H9 (cell line): ENCODE data around the gene SLC17A9. TPM values are rescaled to one million over a fixed set of nuclear protein-coding genes. Genes with fewer than 3 reads are reported as not detected.

ENCODE experiments used
- DNase-seq: peaks from one replicate; pipeline ENCODE4 v3.0.0-alpha.2; 2017
- H2AFZ ChIP-seq: one replicate; pipeline ENCODE4 v1.6.1; 2013; ENCODE audit warnings: mild to moderate bottlenecking, low read length, control low read depth, moderate library complexity
- H2AK5ac ChIP-seq: 2 replicates; pipeline ENCODE4 v1.6.1; 2013; ENCODE audit warnings: low read length, control low read depth, mixed read lengths; ENCODE audit not compliant: insufficient read length
- H2BK120ac ChIP-seq: one replicate; pipeline ENCODE4 v1.6.1; 2013; ENCODE audit warnings: low read depth, mild to moderate bottlenecking, low read length, control low read depth, inconsistent platforms; ENCODE audit not compliant: poor library complexity, severe bottlenecking
- H2BK12ac ChIP-seq: 2 replicates; pipeline ENCODE4 v1.6.1; 2013; ENCODE audit warnings: low read length, control low read depth, mixed read lengths, low read depth; ENCODE audit not compliant: insufficient read length
- H2BK15ac ChIP-seq: 2 replicates; pipeline ENCODE4 v1.6.1; 2013; ENCODE audit warnings: low read depth, low read length, control low read depth
- H2BK20ac ChIP-seq: one replicate; pipeline ENCODE4 v1.6.1; 2013; ENCODE audit warnings: low read depth, mild to moderate bottlenecking, low read length, control low read depth, inconsistent platforms; ENCODE audit not compliant: poor library complexity, severe bottlenecking
- H2BK5ac ChIP-seq: 2 replicates; pipeline ENCODE4 v1.6.1; 2013; ENCODE audit warnings: low read length, control low read depth, mixed read lengths; ENCODE audit not compliant: insufficient read length
- H3K14ac ChIP-seq: 2 replicates; pipeline ENCODE4 v1.6.1; 2013; ENCODE audit warnings: low read length, control low read depth; ENCODE audit not compliant: insufficient read depth
- H3K18ac ChIP-seq: 2 replicates; pipeline ENCODE4 v1.6.1; 2013; ENCODE audit warnings: low read depth, mild to moderate bottlenecking, mixed read lengths, low read length, control low read depth; ENCODE audit not compliant: insufficient read length
- H3K23ac ChIP-seq: 2 replicates; pipeline ENCODE4 v1.6.1; 2013; ENCODE audit warnings: low read length, control low read depth, mixed read lengths, low read depth; ENCODE audit not compliant: insufficient read length
- H3K23me2 ChIP-seq: 2 replicates; pipeline ENCODE4 v1.6.1; 2013; ENCODE audit warnings: low read depth, mild to moderate bottlenecking, mixed read lengths, low read length, control low read depth; ENCODE audit not compliant: insufficient read length, poor library complexity, severe bottlenecking
- H3K27ac ChIP-seq: 2 replicates; pipeline ENCODE4 v1.5.1; 2013; ENCODE audit warnings: low read length, control low read depth, mixed read lengths, low read depth; ENCODE audit not compliant: insufficient read length
- H3K27me3 ChIP-seq: 2 replicates; pipeline ENCODE4 v1.6.1; 2013; ENCODE audit warnings: low read length, control low read depth, inconsistent platforms; ENCODE audit not compliant: insufficient read depth
- H3K4ac ChIP-seq: 2 replicates; pipeline ENCODE4 v1.6.1; 2013; ENCODE audit warnings: low read depth, mild to moderate bottlenecking, control low read depth, inconsistent platforms, low read length, moderate library complexity
- H3K4me1 ChIP-seq: 2 replicates; pipeline ENCODE4 v1.6.1; 2013; ENCODE audit warnings: low read length, control low read depth, inconsistent platforms; ENCODE audit not compliant: insufficient read depth
- H3K4me2 ChIP-seq: 2 replicates; pipeline ENCODE4 v1.6.1; 2013; ENCODE audit warnings: low read length, control low read depth, mixed read lengths; ENCODE audit not compliant: insufficient read length, insufficient read depth
- H3K56ac ChIP-seq: 2 replicates; pipeline ENCODE4 v1.6.1; 2013; ENCODE audit warnings: low read depth, mild to moderate bottlenecking, mixed read lengths, low read length, control low read depth; ENCODE audit not compliant: insufficient read length
- H3K79me1 ChIP-seq: 2 replicates; pipeline ENCODE4 v1.6.1; 2013; ENCODE audit warnings: low read depth, mild to moderate bottlenecking, moderate library complexity, low read length, control low read depth, inconsistent platforms; ENCODE audit not compliant: insufficient read depth, poor library complexity, severe bottlenecking
- H3K79me2 ChIP-seq: 2 replicates; pipeline ENCODE4 v1.6.1; 2013; ENCODE audit warnings: low read length, control low read depth, inconsistent platforms; ENCODE audit not compliant: insufficient read depth
- H3K9ac ChIP-seq: 2 replicates; pipeline ENCODE4 v1.6.1; 2013; ENCODE audit warnings: low read length, control low read depth, mixed read lengths; ENCODE audit not compliant: insufficient read length; ENCODE audit errors: extremely low read depth
- H3K9me3 ChIP-seq: one replicate; pipeline ENCODE4 v1.6.1; 2013; ENCODE audit warnings: low read depth, low read length, inconsistent platforms; ENCODE audit not compliant: control insufficient read depth
- H3T11ph ChIP-seq: one replicate; pipeline ENCODE4 v1.6.1; 2013; ENCODE audit warnings: mild to moderate bottlenecking, low read length, control low read depth, inconsistent platforms
- H4K20me1 ChIP-seq: one replicate; pipeline ENCODE4 v1.6.1; 2013; ENCODE audit not compliant: control insufficient read depth, insufficient read length, insufficient read depth
- H4K5ac ChIP-seq: 2 replicates; pipeline ENCODE4 v1.6.1; 2013; ENCODE audit warnings: low read depth, mild to moderate bottlenecking, mixed read lengths, low read length, control low read depth; ENCODE audit not compliant: insufficient read length
- H4K8ac ChIP-seq: replicated peaks from 2 replicates; pipeline ENCODE4 v1.6.1; 2013; ENCODE audit warnings: low read length, control low read depth, mixed read lengths, low read depth; ENCODE audit not compliant: insufficient read length
- H4K91ac ChIP-seq: 2 replicates; pipeline ENCODE4 v1.6.1; 2013; ENCODE audit warnings: low read depth, mild to moderate bottlenecking, moderate library complexity, mixed read lengths, low read length, control low read depth; ENCODE audit not compliant: insufficient read length
- H3K27ac Mint-ChIP-seq, 3 experiments: 2 replicates in 2 of 3; 3 replicates in 1 of 3; pipeline ENCODE4 v1.8.0; 2020 to 2021; ENCODE audit warnings: mixed read lengths in 3 of 3, mild to moderate bottlenecking in 1 of 3, moderate library complexity in 1 of 3
- H3K27me3 Mint-ChIP-seq: 2 replicates; pipeline ENCODE4 v1.8.0; 2021; ENCODE audit warnings: low read depth, mild to moderate bottlenecking, moderate library complexity, mixed read lengths
- H3K36me3 Mint-ChIP-seq, 3 experiments: 2 replicates in 2 of 3; 3 replicates in 1 of 3; pipeline ENCODE4 v1.8.0; 2020 to 2021; ENCODE audit warnings: low read depth in 3 of 3, mixed read lengths in 3 of 3; ENCODE audit not compliant: insufficient read depth in 1 of 3
- H3K4me1 Mint-ChIP-seq, 2 experiments: 2 replicates each; pipeline ENCODE4 v1.8.0; 2020; ENCODE audit warnings: mixed read lengths in 2 of 2
- H3K4me3 Mint-ChIP-seq, 2 experiments: 2 replicates in 1 of 2; 3 replicates in 1 of 2; pipeline ENCODE4 v1.8.0; 2020 to 2021; ENCODE audit warnings: mild to moderate bottlenecking in 2 of 2, mixed read lengths in 2 of 2, moderate library complexity in 1 of 2
- H3K9me3 Mint-ChIP-seq, 2 experiments: 2 replicates in 1 of 2; 3 replicates in 1 of 2; pipeline ENCODE4 v1.8.0; 2020; ENCODE audit warnings: mild to moderate bottlenecking in 2 of 2, mixed read lengths in 2 of 2, moderate library complexity in 1 of 2
- CTCF ChIP-seq: fragments of 200-600 bp; sonication (generic); conservative IDR thresholded peaks from 3 replicates; pipeline ENCODE4 v1.8.0; 2021; ENCODE audit warnings: antibody characterized with exemption, mild to moderate bottlenecking
- WGBS: extraction: QIAGEN DNeasy Blood & Tissue Kit; methylation state at CpG from one replicate; pipeline ENCODE4 v1.1.7; 2013; ENCODE audit warnings: missing lambda C conversion rate, low lambda C conversion rate, mixed read lengths; ENCODE audit not compliant: insufficient read length; ENCODE audit errors: extremely low coverage; 5-methylcytosine and 5-hydroxymethylcytosine counted together
- total RNA-seq: library from RNA; stranded (reverse); gene quantifications from 2 replicates; pipeline ENCODE4 v1.2.1, GENCODE V29; 2021

Gene SLC17A9
- total RNA-seq, 1 experiment from 2014 or later, result 20.9 TPM

GRCh38 chr20:62966212-62967148 is 14.0 kb downstream of the SLC17A9 start:
- DNase-seq, result no peak
- no peak overlapping the region for H2BK15ac ChIP-seq
- no peak overlapping the region for H2BK5ac ChIP-seq
- TF ChIP-seq CTCF, result no peak
- no peaks in the 10 kb centered on the region for H3K79me2 ChIP-seq
- WGBS, result no CpG with 5 or more reads among the region's 27 CpGs
- no peak overlapping the region for H2AK5ac ChIP-seq
- H3K27ac ChIP-seq, result no peak overlapping the region
- no peak overlapping the region for H3K4ac ChIP-seq
- no peak overlapping the region for H3T11ph ChIP-seq
- H3K36me3 Mint-ChIP-seq, result peaks cover 0 to 14% (median 0%) of the 10 kb centered on the region in 3 experiments; a peak in 2 of 7 replicates
- H2BK20ac ChIP-seq, result no peak overlapping the region
- peaks cover 8% of the 10 kb centered on the region for H3K27me3 Mint-ChIP-seq
- no peak overlapping the region for H4K91ac ChIP-seq
- H3K23ac ChIP-seq, result no peak overlapping the region
- no peak overlapping the region for H3K4me2 ChIP-seq
- H3K4me1 ChIP-seq, result no peaks in the 10 kb centered on the region
- H2BK120ac ChIP-seq, result no peak overlapping the region
- no peak overlapping the region; a peak in 1 of 5 replicates for H3K4me3 Mint-ChIP-seq
- H3K27me3 ChIP-seq, result no peaks in the 10 kb centered on the region
- H3K14ac ChIP-seq, result no peak overlapping the region
- H4K20me1 ChIP-seq, result no peaks in the 10 kb centered on the region
- H3K23me2 ChIP-seq, result no peaks in the 10 kb centered on the region
- H3K18ac ChIP-seq, result no peak overlapping the region
- no peaks in the 10 kb centered on the region for H3K79me1 ChIP-seq
- H2AFZ ChIP-seq, result no peak overlapping the region
- no peak overlapping the region for H2BK12ac ChIP-seq
- H3K9ac ChIP-seq, result no peak overlapping the region
- H3K27ac Mint-ChIP-seq, result no peak overlapping the region
- no peaks in the 10 kb centered on the region for H3K9me3 ChIP-seq
- H3K4me1 Mint-ChIP-seq, result peaks cover 3% of the 10 kb centered on the region in 2 experiments; a peak in 3 of 4 replicates
- peaks cover 0 to 2% of the 10 kb centered on the region in 2 experiments; a peak in 1 of 5 replicates for H3K9me3 Mint-ChIP-seq
- H4K8ac ChIP-seq, result no peak overlapping the region
- no peak overlapping the region for H3K56ac ChIP-seq
- no peak overlapping the region for H4K5ac ChIP-seq
